ENCODE results near the gene SEZ6L2. TPM values are rescaled to one million over a fixed set of nuclear protein-coding genes. Genes with fewer than 3 reads are reported as not detected.

SEZ6L2 gene
- total and polyA plus RNA-seq, 2 of the 8 experiments (the other 6 are each of a cell fraction or from before 2014, with no cell fraction given) = 43.5 to 47.7 TPM

- TF ChIP-seq CREB1 (IDR thresholded peaks at IDR 0.05) (no peak), NRF1 (IDR thresholded peaks at IDR 0.05; ENCODE audit: low read depth, low read length) (peak; percentile 97), USF2 (IDR thresholded peaks at IDR 0.05; ENCODE audit: low read length) (no peak), CBX8 (IDR thresholded peaks at IDR 0.05; ENCODE audit: borderline replicate concordance, low read depth, low read length) (no peak), GABPA (IDR thresholded peaks at IDR 0.05; ENCODE audit: borderline replicate concordance, insufficient read depth, low read length) (0 out of 2 replicates have a peak, but pooled peaks have one; percentile 60), POLR2AphosphoS5 (IDR thresholded peaks at IDR 0.05; ENCODE audit: low read depth, low read length) (peak; percentile 93), TCF12 (IDR thresholded peaks at IDR 0.05; ENCODE audit: low read depth, low read length) (no peak), RNF2 (IDR thresholded peaks at IDR 0.05; ENCODE audit: borderline replicate concordance, low read depth, low read length, missing control alignments, poor library complexity, severe bottlenecking) (no peak), SP1 (IDR thresholded peaks at IDR 0.05; ENCODE audit: low read depth, low read length) (0 out of 2 replicates have a peak, but pooled peaks have one; percentile 12), E2F6 (IDR thresholded peaks at IDR 0.05) (peak; percentile 93), CEBPB (IDR thresholded peaks at IDR 0.05; ENCODE audit: low read depth, low read length) (no peak), ASH2L (IDR thresholded peaks at IDR 0.05; ENCODE audit: low read length) (peak; percentile 40), BCL11A (IDR thresholded peaks at IDR 0.05; ENCODE audit: low read depth in 2 of 2, low read length in 2 of 2) (no peak), SUZ12 (IDR thresholded peaks at IDR 0.05; ENCODE audit: low read length) (no peak), SIRT6 (IDR thresholded peaks at IDR 0.05; ENCODE audit: low read length) (no peak), MAX (IDR thresholded peaks at IDR 0.05) (peak; percentile 67), JUN (IDR thresholded peaks at IDR 0.05; ENCODE audit: low read depth, low read length) (no peak), BRCA1 (IDR thresholded peaks at IDR 0.05; ENCODE audit: low read depth, low read length) (no peak), MAFK (IDR thresholded peaks at IDR 0.05; ENCODE audit: low read depth, low read length) (no peak), POU5F1 (IDR thresholded peaks at IDR 0.05; ENCODE audit: low read depth, low read length) (no peak), SP4 (IDR thresholded peaks at IDR 0.05; ENCODE audit: low read length) (peak; percentile 81; the same call in 1 of the 2 replicates), PHF8 (conservative IDR thresholded peaks at IDR 0.05; ENCODE audit: low read depth, low read length) (peak; percentile 85), RFX5 (IDR thresholded peaks at IDR 0.05; ENCODE audit: borderline replicate concordance, low read depth, low read length) (no peak)
These were observed 26.7 kb upstream of the SEZ6L2 start, which contains the start of gene KCTD13 (continued) for GRCh38 chr16:29925781-29926710.
